GM18505 (cell line): Measurements from ENCODE around the gene RHOT2.
"Not testable (repeated sequence)": the region's sequence is repeated elsewhere in the genome, so short reads cannot be mapped to it uniquely, and the experiment has no call there.

Experiments
- ATAC-seq: cut with Tn5 transposase; IDR thresholded peaks from one replicate; pipeline ENCODE4 v1.9.1; 2021; ENCODE audit not compliant: unreplicated experiment
- POLR2A ChIP-seq: IDR thresholded peaks from 4 replicates; pipeline ENCODE4 v1.6.1; 2011; ENCODE audit warnings: borderline replicate concordance; ENCODE audit not compliant: insufficient read depth, insufficient read length; ENCODE audit errors: extremely low read depth

Gene RHOT2

DNA sequence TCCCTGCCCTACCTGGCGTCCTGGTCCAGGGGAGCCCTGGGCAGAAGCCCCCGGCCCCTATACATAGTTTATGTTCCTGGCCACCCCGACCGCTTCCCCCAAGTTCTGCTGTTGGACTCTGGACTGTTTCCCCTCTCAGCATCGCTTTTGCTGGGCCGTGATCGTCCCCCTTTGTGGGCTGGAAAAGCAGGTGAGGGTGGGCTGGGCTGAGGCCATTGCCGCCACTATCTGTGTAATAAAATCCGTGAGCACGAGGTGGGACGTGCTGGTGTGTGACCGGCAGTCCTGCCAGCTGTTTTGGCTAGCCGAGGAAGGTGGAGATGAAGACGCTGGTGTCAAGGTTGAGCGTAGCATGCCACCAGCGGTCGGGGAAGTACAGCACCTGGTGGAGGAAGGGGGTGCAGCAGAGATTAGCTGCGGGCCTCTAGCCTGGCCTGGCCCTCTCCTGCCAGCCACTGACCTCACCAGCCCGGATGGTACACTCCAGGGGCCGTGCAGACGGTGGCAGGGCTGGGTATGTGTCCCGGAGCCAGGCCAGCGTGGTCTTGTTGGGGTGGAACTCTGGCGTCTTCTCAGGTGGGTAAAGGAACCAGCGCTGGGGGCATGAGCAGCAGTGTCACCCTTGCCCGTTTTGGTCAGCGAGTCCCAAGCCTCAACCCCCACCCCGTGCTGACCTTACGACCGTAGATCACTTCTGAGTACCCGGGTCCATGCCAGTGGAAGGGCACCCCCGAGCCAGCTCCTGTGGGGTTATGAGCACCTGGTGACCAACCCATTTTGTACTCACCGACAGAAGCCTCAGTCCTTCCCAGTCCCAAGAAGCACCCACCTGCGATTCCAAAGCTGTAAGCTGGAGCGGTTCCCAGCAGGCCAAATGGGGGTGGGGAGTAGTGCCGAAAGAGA lies 14.8 kb downstream of the RHOT2 start:
- no peak for TF ChIP-seq POLR2A
- no peak for ATAC-seq

DNA sequence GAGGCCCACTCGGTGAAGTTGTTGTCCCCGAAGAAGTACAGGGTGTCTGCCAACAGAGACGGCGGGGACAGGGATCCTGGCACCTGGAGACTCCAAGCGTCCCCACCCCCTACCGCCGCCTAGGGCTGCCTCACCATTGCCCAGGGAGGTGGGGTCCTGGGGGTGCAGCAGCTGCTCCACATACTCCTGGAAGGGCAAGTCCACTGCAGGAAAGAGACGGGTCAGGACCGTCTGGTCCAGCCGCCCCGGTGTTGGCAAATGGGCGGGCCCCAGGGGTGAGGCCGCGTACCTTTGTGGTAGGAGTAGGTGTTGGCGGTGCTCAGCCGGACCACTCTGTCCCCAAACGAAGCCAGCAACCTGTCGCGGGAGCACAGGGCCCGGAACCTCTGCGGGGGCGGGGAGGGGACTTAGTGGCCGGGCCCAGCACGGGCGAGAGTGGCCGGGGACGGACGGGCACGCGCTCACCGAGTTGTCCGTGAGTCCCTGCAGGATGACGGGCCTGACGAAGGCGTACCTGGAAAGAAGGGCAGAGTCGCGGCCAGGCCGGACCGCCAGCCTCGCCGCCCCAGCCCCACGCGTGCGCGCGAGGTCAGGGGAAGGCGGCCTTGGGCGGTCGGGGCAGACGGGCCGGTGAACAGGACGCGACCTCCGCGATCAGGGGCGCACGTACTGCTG lies 15.6 kb downstream of the RHOT2 start:
- no peak for ATAC-seq
- TF ChIP-seq POLR2A: peak; percentile 30

DNA sequence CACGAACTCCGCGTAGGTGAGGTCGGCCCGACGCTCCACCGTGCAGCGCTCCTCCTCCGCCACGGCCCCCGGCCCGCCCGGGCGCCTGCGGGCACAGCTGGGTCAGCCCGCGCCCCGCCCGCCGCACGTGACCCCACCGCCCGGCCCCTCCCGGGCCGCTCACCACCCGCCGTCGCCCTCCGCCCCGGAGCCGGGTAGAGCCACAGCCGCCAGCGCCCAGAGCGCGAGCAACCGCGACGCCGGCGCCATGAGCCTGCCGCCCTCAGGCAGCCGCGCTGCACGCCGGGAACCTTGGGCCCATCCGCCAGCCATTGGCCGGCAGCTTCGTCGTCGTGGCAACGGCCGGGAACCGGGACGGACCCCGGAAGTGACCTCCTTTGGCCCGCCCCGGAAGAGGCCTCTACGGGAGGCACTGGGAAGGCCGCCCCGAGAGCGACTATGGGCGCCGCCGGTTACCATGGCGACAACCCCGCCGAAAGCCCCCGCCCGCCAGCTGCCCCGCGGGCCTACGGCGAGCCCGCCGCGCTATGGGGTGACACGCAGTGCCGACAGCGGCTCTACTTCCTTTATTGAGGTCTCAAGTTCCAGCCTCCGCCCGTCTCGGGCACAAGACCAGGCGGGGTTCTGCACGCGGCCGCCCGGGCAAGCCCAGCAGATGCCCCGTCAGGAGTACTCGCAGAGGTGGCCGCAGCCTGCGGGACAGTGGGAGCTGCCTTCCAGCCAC lies 16.3 kb downstream of the RHOT2 start, which contains the start of gene JMJD8:
TSS of gene JMJD8 (minus strand) at position 264 of the 724 bp plus-strand sequence. CDS start at position 249, 15 bp downstream.
- TF ChIP-seq POLR2A: peak; percentile 90
- peak; percentile 50 for ATAC-seq

DNA sequence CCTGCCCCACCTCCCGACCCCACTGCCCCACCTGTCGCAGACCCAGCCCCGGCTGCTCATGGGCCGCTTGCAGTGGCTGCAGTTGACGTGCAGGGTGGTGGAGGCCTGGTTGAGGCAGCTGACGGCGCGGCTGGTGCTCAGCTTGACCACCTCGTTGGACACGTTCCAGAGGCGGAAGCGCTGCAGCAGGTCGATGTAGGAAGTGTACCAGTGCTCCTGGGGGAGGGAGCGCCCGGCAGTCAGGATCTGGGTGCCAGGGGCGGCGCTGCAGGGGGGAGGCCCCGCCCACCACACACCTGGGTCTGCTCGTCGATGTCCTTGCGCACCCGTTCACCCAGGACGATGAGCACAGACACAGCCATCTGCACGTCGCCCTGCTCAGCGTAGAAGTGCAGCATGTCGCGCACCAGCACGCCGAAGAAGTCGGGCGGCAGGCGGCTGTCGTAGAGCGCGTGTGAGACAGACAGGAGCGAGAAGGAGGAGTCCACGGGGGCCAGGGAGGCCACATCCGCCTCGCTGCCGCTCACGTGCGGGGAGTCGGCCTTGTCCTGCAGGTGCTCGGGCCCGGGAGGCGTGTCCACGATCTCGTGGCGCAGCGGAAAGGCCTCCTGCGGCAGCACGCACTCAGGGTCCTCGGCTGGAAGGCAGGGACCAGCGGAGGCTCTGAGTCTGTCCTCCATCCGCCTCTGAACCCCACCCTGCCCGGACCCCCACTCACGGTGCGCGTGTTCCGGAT lies 17.2 kb downstream of the RHOT2 start:
- no peak for TF ChIP-seq POLR2A
- ATAC-seq: no peak

DNA sequence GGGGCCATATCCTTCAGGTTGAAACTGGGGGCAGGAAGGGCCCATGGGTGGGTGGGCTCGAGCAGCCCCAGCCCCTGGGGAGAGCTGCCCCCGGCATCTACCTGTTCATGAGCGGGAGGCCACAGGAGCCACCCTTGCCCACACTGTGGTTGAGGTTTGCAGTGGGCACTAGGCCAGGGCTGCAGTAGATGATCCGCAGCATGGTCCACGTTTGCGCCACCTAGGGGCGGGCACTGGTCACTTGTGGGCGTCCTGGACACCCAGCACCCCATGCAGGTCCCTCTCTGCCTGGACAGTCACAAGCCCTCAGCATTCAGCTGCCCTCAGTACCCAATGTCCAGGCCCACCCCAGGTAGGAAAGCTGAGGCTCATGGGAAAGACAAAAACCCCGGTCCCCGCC lies 18.0 kb downstream of the RHOT2 start:
- TF ChIP-seq POLR2A: no peak
- no peak for ATAC-seq

DNA sequence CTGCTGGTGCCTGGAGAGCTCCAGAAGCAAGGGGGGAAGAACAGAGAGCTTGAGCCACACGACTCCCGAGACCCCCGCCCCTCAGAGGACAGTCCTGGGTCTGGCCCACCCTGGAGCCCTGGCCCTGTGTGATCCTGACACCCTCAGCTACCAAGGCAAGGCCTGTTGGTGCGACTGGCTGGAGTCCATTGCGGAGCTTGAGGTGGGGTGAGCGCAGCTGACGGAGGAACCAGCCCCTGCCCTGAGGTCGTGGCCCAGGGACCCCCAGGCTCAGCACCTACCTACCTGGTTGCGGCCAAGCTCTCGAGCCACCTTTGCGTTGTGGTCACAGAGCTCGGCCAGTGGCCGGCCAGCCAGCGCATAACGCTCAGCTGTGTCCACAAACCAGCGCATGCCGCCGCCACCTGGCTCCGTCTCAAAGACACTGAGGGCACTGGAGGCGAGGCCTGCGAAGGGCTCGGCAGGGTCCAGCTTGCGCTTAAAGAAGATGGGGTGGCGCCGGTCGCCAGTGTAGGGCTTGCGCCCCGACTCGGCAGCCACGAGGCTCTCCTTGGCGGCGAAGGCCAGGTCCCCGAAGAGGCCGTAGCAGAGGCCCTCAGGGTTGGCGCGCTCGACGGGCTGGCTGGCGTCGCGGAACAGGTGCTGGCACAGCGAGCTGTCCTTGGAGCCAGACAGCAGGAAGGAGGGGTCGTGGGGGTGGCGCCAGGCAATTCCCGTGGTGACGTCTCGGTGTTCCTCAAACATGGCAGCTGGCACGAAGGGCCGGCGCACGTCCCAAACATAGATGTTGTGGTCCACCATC lies 18.7 kb downstream of the RHOT2 start:
- TF ChIP-seq POLR2A: no peak
- no peak for ATAC-seq

DNA sequence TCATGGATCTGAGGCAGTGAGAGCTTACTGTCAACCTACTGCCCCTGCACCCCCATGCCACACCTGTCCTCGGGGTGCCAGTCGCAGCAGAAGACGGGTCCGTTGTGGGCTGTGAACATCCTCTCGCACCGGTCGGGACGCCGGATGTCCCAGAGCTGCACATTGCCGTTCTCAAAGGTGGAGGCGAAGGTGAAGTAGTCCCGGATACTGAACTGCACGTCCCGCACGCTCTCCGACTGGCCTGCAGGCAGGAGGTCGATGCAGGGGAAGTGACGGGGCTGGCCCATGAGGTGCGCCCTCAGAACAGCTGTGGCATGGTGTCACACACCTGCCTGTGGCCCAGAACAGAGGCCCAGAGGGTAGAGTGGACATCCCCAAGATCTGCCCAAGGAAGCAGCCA lies 19.6 kb downstream of the RHOT2 start:
- no peak for ATAC-seq
- no peak for TF ChIP-seq POLR2A

DNA sequence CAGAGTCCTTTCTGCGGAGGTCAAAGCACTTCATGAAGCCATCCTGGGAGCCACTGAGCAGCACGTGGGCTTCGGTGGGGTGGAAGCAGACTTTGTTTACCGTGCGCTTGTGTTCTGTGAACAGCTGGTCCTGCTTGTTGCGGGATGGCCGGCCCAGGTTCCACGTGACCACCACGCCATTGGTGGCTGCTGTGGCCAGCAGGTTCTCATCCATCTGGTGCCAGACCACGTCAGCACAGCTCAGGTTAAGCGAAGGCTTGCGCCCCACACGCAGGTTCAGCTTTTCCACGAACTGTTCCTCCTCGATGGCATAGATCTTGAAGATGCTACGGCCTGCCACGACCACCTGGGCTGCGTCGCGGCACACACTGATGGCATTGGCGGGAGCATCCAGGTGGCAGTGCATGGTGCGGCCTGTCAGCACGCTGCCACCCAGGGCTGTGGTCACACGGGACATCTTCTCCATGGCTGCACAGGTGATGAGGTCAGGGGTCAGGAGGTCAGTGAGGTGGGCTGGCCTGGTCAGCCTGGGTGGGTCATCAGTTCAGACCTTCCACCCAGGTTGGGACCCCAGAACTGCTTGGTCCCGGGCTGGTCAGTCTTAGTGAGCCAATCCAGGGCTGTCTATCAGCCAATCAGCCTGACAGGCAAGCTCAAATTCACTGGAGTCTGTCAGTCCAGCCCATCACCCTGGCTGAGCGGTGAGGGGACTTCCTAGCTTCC lies 21.4 kb downstream of the RHOT2 start:
- TF ChIP-seq POLR2A: peak; percentile 21
- ATAC-seq: no peak

DNA sequence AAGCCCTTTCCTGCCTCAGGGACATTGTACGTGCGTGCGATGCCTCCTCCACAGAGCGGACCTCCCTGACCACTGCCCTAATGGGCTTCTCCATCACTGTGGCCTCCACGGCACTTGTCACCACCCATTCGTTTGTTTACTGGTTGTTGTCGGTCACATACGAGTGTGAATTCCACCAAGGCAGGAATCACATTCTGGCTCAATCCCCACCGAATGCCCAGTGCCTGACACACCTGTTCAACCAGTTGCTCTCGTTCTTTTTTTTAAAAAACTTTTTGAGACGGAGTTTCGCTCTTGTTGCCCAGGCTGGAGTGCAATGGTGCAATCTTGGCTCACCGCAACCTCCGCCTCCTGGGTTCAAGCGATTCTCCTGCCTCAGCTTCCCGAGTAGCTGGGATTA lies 23.3 kb downstream of the RHOT2 start:
- not testable (repeated sequence) for ATAC-seq

DNA sequence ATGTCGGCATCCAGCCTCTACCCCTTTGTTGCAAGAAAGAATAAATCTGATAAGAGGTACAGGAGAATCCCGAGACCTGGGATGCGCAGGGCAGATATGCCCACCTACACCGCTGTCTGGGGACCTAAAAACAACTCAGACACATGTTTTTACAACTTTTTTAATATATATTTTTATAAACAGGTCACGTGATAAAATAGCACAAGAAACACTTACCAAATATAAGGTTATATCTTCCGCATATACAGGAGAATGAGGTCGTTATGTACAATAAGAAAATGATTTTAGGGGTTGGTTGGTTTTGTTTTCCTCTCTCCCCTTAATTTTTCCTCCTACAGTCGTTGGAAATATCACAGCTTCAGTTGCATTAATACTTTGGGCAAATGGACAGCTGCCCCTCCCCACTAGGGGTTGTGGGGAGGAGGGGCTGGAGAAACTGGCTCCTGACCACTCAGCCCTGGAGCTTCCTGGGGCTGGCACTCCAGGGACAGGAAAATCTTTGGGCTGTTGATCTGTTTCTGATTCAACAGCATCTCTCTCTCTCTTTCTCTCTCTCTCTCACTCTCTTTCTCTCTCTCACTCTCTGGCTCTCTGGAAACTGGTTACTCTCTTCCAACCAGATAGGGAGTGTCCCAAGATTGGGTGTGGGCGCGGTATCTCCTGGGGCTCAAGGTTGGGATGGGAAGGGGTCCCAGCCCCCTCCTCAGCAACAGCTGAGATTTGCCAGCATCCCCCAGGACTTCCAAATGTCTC lies 24.6 kb downstream of the RHOT2 start:
- no peak for TF ChIP-seq POLR2A
- ATAC-seq: no peak

DNA sequence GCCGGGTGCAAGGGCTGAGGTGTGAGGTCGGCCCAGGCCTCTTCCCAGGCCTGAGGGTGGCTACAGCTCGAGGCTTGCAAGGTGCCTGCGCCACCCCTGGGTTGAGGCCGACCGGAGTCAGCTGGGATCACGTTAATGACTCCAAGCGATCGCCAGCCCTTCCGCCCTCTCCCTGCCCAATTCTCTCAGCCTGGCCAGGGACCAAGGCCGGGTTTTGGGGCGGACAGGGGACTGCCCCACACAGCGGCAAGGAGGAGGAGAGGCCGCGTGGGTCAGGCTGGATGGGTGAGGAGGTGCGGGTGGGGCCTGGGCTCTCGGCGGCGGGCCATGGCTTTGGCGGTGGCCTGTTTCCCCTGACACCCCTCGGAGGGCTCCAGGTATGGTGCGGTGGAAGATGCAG lies 25.4 kb downstream of the RHOT2 start:
- TF ChIP-seq POLR2A: no peak
- no peak for ATAC-seq
